OCI-LY1 (cell line): Measurements from ENCODE around the gene MTMR3.

Experiments used
- H2AFZ ChIP-seq: fragments of 200-600 bp; sonication (generic), shearing (Covaris generic); 2 replicates; pipeline ENCODE4 v1.6.0; 2014; ENCODE audit warnings: antibody characterized with exemption, mild to moderate bottlenecking, low read length
- H3F3A ChIP-seq: fragments of 200-600 bp; sonication (generic), shearing (Covaris generic); 2 replicates; pipeline ENCODE4 v1.6.0; 2014; ENCODE audit warnings: mild to moderate bottlenecking, antibody characterized with exemption, low read length, moderate library complexity; ENCODE audit not compliant: insufficient read depth
- H3K27ac ChIP-seq: fragments of 200-600 bp; sonication (generic); 2 replicates; pipeline ENCODE4 v1.5.1; 2014; ENCODE audit warnings: low read length, mixed run types, mild to moderate bottlenecking, low read depth; ENCODE audit not compliant: poor library complexity, severe bottlenecking
- H3K27me3 ChIP-seq: fragments of 200-600 bp; sonication (generic); 2 replicates; pipeline ENCODE4 v1.6.0; 2014; ENCODE audit warnings: antibody characterized with exemption, mild to moderate bottlenecking, low read length, moderate library complexity; ENCODE audit not compliant: insufficient read depth
- H3K36me3 ChIP-seq: fragments of 200-600 bp; sonication (generic); 2 replicates; pipeline ENCODE4 v1.6.1; 2014; ENCODE audit warnings: mild to moderate bottlenecking, antibody characterized with exemption, low read length, moderate library complexity, mixed read lengths; ENCODE audit not compliant: insufficient read depth
- H3K4me1 ChIP-seq: fragments of 200-600 bp; sonication (generic); 2 replicates; pipeline ENCODE4 v1.5.1; 2014; ENCODE audit warnings: mild to moderate bottlenecking, low read length, moderate library complexity; ENCODE audit not compliant: insufficient read depth, severe bottlenecking
- H3K4me2 ChIP-seq: fragments of 200-600 bp; sonication (generic), shearing (Covaris generic); 2 replicates; pipeline ENCODE4 v1.6.1; 2014; ENCODE audit warnings: low read length
- H3K4me3 ChIP-seq: fragments of 200-600 bp; sonication (generic); 2 replicates; pipeline ENCODE4 v1.5.1; 2014; ENCODE audit warnings: low read length, low read depth, mild to moderate bottlenecking, mixed read lengths; ENCODE audit not compliant: poor library complexity, severe bottlenecking
- H3K79me2 ChIP-seq: fragments of 200-600 bp; shearing (Covaris generic); 2 replicates; pipeline ENCODE4 v1.6.1; 2016; ENCODE audit warnings: mixed run types, low read length, mixed read lengths; ENCODE audit not compliant: insufficient read depth
- H3K9ac ChIP-seq: fragments of 200-600 bp; sonication (generic), shearing (Covaris generic); 2 replicates; pipeline ENCODE4 v1.6.1; 2014; ENCODE audit warnings: mild to moderate bottlenecking, low read length, mixed read lengths
- H3K9me2 ChIP-seq: fragments of 200-600 bp; sonication (generic), shearing (Covaris generic); 2 replicates; pipeline ENCODE4 v1.6.1; 2014; ENCODE audit warnings: low read depth, mild to moderate bottlenecking, low read length, mixed read lengths
- H3K9me3 ChIP-seq: fragments of 200-600 bp; shearing (Covaris generic); 2 replicates; pipeline ENCODE4 v1.6.1; 2014; ENCODE audit warnings: low read length, mixed read lengths
- H4K20me1 ChIP-seq: fragments of 200-600 bp; sonication (generic), shearing (Covaris generic); 2 replicates; pipeline ENCODE4 v1.6.0; 2016; ENCODE audit warnings: mild to moderate bottlenecking, low read length; ENCODE audit not compliant: insufficient read depth
- EZH2 ChIP-seq: fragments of 200-600 bp; sonication (generic), shearing (Covaris generic); IDR thresholded peaks from 2 replicates; pipeline ENCODE4 v1.8.0; 2017; ENCODE audit warnings: borderline replicate concordance, mixed run types, mild to moderate bottlenecking, antibody characterized with exemption, low read length, moderate library complexity, mixed read lengths
- TF ChIP-seq, protein P1 (sequence below): fragments of 200-600 bp; sonication (generic), shearing (Covaris generic); IDR thresholded peaks from 2 replicates; pipeline ENCODE4 v1.5.1; 2017; ENCODE audit warnings: mild to moderate bottlenecking, antibody characterized with exemption, low read length, moderate library complexity, mixed read lengths

The MTMR3 gene

DNA sequence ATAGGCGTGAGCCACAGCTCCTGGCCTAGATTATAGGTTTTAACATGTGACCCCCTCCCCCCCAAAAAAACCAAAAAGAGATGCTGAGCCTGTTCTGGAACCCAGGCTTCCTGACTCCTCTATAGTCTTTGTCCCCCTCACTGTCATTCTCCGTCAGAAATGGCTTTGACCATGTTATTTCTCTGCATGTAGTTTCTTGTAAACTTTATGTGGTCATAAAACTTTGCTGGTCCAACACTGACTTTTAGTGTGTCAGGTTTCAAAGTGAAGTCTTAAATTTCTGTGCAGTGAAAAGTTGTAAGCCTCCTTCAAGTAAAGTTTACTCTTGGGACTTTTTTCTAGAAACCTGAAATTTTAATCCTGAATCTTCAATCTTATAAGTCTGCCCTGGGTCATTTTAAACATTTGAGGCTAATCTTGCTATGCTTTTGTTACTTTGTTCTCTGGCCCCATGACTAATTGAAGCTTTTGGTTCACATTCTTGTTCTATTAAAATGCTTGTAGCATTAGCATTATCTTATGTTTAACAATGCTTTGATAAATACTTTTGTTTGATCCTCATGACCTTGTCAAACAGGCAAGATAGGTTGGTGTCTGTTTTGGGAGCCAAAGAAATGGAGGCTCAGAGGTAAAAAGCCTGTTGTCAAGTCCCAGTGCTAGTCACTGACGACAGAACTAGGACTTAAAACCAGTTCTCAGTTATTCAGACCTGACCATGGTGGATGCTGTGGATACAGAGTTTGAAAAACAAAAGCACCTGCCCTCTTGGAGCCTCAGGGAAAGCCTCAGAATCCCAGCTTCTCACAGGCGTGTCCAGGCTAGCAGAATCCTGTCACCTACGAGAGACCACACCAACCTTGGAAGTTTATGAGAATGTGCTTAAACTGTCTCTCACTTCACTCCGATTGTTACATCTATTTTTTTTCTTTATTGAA is 109.6 kb downstream of the MTMR3 start:
- TF ChIP-seq, protein P1, sequence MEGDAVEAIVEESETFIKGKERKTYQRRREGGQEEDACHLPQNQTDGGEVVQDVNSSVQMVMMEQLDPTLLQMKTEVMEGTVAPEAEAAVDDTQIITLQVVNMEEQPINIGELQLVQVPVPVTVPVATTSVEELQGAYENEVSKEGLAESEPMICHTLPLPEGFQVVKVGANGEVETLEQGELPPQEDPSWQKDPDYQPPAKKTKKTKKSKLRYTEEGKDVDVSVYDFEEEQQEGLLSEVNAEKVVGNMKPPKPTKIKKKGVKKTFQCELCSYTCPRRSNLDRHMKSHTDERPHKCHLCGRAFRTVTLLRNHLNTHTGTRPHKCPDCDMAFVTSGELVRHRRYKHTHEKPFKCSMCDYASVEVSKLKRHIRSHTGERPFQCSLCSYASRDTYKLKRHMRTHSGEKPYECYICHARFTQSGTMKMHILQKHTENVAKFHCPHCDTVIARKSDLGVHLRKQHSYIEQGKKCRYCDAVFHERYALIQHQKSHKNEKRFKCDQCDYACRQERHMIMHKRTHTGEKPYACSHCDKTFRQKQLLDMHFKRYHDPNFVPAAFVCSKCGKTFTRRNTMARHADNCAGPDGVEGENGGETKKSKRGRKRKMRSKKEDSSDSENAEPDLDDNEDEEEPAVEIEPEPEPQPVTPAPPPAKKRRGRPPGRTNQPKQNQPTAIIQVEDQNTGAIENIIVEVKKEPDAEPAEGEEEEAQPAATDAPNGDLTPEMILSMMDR, result no peak
- TF ChIP-seq EZH2, result no peak
- H3K9ac ChIP-seq, result no peak overlapping the region
- no peaks in the 10 kb centered on the region for H3F3A ChIP-seq
- peaks cover 7% of the 10 kb centered on the region for H3K4me1 ChIP-seq
- H3K27me3 ChIP-seq, result no peaks in the 10 kb centered on the region
- peaks cover 8% of the 10 kb centered on the region; the same call in 1 of the 2 replicates for H3K36me3 ChIP-seq
- H4K20me1 ChIP-seq, result no peaks in the 10 kb centered on the region
- no peaks in the 10 kb centered on the region for H3K79me2 ChIP-seq
- H2AFZ ChIP-seq, result no peak overlapping the region
- H3K27ac ChIP-seq, result no peak overlapping the region
- H3K9me3 ChIP-seq, result no peaks in the 10 kb centered on the region
- H3K4me3 ChIP-seq, result no peak overlapping the region
- H3K4me2 ChIP-seq, result no peak overlapping the region
- H3K9me2 ChIP-seq, result no peaks in the 10 kb centered on the region

DNA sequence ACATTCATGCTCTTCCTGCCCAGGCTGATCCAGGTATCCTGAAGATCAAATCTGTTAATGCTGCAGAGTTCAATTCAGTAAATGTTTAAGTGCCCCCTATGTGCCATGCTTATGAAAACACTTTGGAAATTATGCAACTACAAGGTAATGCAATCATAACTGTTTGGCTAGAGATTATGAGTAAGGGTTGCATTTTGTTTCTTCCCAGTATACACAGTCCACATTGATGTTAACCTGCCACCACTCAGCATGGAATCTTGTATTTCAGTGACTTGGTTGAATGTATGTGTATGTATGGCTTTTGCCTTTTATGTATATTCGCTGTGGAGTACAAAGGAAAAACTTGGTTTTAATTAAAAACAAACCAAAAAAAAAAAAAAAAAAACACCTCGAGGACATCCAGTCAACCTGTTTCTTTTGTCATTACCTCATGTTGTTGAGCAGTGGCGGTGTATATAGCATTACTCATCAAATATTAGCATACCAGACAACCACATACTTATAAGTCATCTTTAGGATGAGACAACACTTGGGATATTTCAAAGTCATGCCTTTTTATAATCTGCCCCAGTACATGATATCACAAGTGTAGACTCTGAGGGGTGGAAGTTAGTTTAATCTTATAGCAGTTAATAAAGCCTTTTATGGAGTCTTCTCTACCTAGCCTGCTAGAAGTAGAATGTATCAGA is 111.2 kb downstream of the MTMR3 start:
- H3K4me3 ChIP-seq, result no peak overlapping the region
- H3K27ac ChIP-seq, result no peak overlapping the region
- H3K36me3 ChIP-seq, result peaks cover 10% of the 10 kb centered on the region; the same call in 1 of the 2 replicates
- no peaks in the 10 kb centered on the region for H3K9me3 ChIP-seq
- no peak overlapping the region for H3K9ac ChIP-seq
- H3K27me3 ChIP-seq, result no peaks in the 10 kb centered on the region
- peaks cover 7% of the 10 kb centered on the region for H3K4me1 ChIP-seq
- H4K20me1 ChIP-seq, result no peaks in the 10 kb centered on the region
- H3K4me2 ChIP-seq, result no peak overlapping the region
- no peaks in the 10 kb centered on the region for H3K79me2 ChIP-seq
- no peaks in the 10 kb centered on the region for H3F3A ChIP-seq
- no peak overlapping the region for H2AFZ ChIP-seq
- TF ChIP-seq EZH2, result no peak
- TF ChIP-seq, protein P1, result no peak; the same call in 1 of the 2 replicates
- H3K9me2 ChIP-seq, result no peaks in the 10 kb centered on the region

DNA sequence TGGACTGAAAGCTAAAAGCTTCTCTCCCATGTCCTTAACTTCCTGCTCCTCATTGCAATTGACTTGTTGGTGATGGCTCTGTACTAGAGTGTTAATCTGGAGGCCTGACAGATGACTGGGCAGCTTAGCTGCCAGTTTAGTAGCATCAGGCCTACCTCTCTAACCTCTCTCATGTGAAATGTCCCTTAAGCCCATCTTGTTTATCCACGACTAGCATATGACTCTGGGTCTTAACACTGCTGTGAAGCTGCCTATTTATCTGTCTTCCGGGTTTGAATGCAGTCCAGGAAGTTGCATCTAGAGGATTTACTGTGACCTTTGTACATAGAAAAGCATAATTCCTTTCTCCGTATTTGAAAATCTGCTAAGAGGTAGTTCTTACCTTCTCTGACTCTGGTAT is 112.0 kb downstream of the MTMR3 start:
- H3K27me3 ChIP-seq, result no peaks in the 10 kb centered on the region
- H2AFZ ChIP-seq, result no peak overlapping the region
- H3K79me2 ChIP-seq, result no peaks in the 10 kb centered on the region
- H3K36me3 ChIP-seq, result peaks cover 10% of the 10 kb centered on the region; the same call in 1 of the 2 replicates
- H3K27ac ChIP-seq, result no peak overlapping the region
- H3F3A ChIP-seq, result no peaks in the 10 kb centered on the region
- no peak overlapping the region for H3K4me3 ChIP-seq
- H4K20me1 ChIP-seq, result no peaks in the 10 kb centered on the region
- no peaks in the 10 kb centered on the region for H3K9me2 ChIP-seq
- H3K4me1 ChIP-seq, result peaks cover 7% of the 10 kb centered on the region
- H3K4me2 ChIP-seq, result no peak overlapping the region
- no peaks in the 10 kb centered on the region for H3K9me3 ChIP-seq
- no peak overlapping the region for H3K9ac ChIP-seq
- TF ChIP-seq, protein P1, result no peak
- no peak for TF ChIP-seq EZH2
